HepG2 (cell line): ENCODE measurements around the gene RIOK3. TPM values are rescaled to one million over a fixed set of nuclear protein-coding genes. Genes with fewer than 3 reads are reported as not detected.

Experiments
- ATRX ChIP-seq: sonication (generic); formaldehyde crosslinking; IDR thresholded peaks from 2 replicates; pipeline ENCODE4 v1.4.0; 2020; ENCODE audit warnings: missing genetic modification reagents, borderline replicate concordance
- KAT2B ChIP-seq: fragments of 150-350 bp; IDR thresholded peaks from 2 replicates; pipeline ENCODE4 v1.6.1; 2014; ENCODE audit warnings: low read depth, low read length, borderline replicate concordance
- KDM5A ChIP-seq: fragments of 200-600 bp; sonication (generic); IDR thresholded peaks from 2 replicates; pipeline ENCODE4 v1.7.0; 2018; ENCODE audit warnings: antibody characterized with exemption, mild to moderate bottlenecking, low read length, borderline replicate concordance
- MTF1 ChIP-seq: sonication (generic); formaldehyde crosslinking; IDR thresholded peaks from 2 replicates; pipeline ENCODE4 v1.5.0; 2020; ENCODE audit warnings: missing genetic modification reagents
- MXD1 ChIP-seq: sonication (generic); formaldehyde crosslinking; IDR thresholded peaks from 2 replicates; pipeline ENCODE4 v1.4.0; 2020; ENCODE audit warnings: mild to moderate bottlenecking, missing genetic modification reagents
- NR2C2 ChIP-seq: sonication (generic); formaldehyde crosslinking; IDR thresholded peaks from 2 replicates; pipeline ENCODE4 v1.4.0; 2020; ENCODE audit warnings: missing genetic modification reagents, mild to moderate bottlenecking, moderate library complexity, borderline replicate concordance
- PITX1 ChIP-seq: sonication (generic); formaldehyde crosslinking; IDR thresholded peaks from 2 replicates; pipeline ENCODE4 v1.5.1; 2020; ENCODE audit warnings: mild to moderate bottlenecking, missing genetic modification reagents
- PRDM10 ChIP-seq: sonication (generic); formaldehyde crosslinking; IDR thresholded peaks from 2 replicates; pipeline ENCODE4 v1.4.0; 2020; ENCODE audit warnings: low read depth, missing genetic modification reagents
- RBAK ChIP-seq: sonication (generic); formaldehyde crosslinking; IDR thresholded peaks from 2 replicates; pipeline ENCODE4 v1.5.1; 2020; ENCODE audit warnings: mild to moderate bottlenecking, missing genetic modification reagents
- RELA ChIP-seq: sonication (generic); formaldehyde crosslinking; IDR thresholded peaks from 2 replicates; pipeline ENCODE4 v1.4.0; 2020; ENCODE audit warnings: missing genetic modification reagents
- RFX5 ChIP-seq: IDR thresholded peaks from 2 replicates; pipeline ENCODE4 v1.6.1; 2011; ENCODE audit warnings: low read depth, low read length, improper control_type of control experiment
- RFXAP ChIP-seq: sonication (generic); formaldehyde crosslinking; IDR thresholded peaks from 2 replicates; pipeline ENCODE4 v1.4.0; 2020; ENCODE audit warnings: missing genetic modification reagents, borderline replicate concordance
- SAP130 ChIP-seq: IDR thresholded peaks from 2 replicates; pipeline ENCODE4 v1.6.1; 2016; ENCODE audit warnings: low read depth
- SKI ChIP-seq: fragments of 450-650 bp; IDR thresholded peaks from one replicate; pipeline ENCODE4 v1.6.1; 2018; ENCODE audit warnings: mild to moderate bottlenecking; ENCODE audit not compliant: partially characterized antibody
- SRF ChIP-seq: IDR thresholded peaks from 2 replicates; pipeline ENCODE4 v1.6.1; 2011; ENCODE audit warnings: mild to moderate bottlenecking, low read depth, low read length, moderate library complexity
- TBL1XR1 ChIP-seq: fragments of 150-350 bp; IDR thresholded peaks from 2 replicates; pipeline ENCODE4 v1.6.1; 2014; ENCODE audit warnings: borderline replicate concordance, low read length; ENCODE audit not compliant: partially characterized antibody
- ZBTB26 ChIP-seq: IDR thresholded peaks from 2 replicates; pipeline ENCODE4 v1.6.1; 2016; ENCODE audit warnings: missing compliant biosample characterization, missing genetic modification reagents, borderline replicate concordance
- ZGPAT ChIP-seq: IDR thresholded peaks from 2 replicates; pipeline ENCODE4 v1.6.1; 2016; ENCODE audit warnings: mild to moderate bottlenecking
- ZNF180 ChIP-seq: sonication (generic); formaldehyde crosslinking; IDR thresholded peaks from 2 replicates; pipeline ENCODE4 v1.4.0; 2020; ENCODE audit warnings: low read depth, missing genetic modification reagents, borderline replicate concordance
- ZNF256 ChIP-seq: sonication (generic); formaldehyde crosslinking; conservative IDR thresholded peaks from 2 replicates; pipeline ENCODE4 v1.4.0; 2020; ENCODE audit warnings: missing genetic modification reagents
- ZNF281 ChIP-seq: sonication (generic); formaldehyde crosslinking; IDR thresholded peaks from 2 replicates; pipeline ENCODE4 v1.4.0; 2020; ENCODE audit warnings: missing genetic modification reagents, borderline replicate concordance
- ZNF484 ChIP-seq: sonication (generic); formaldehyde crosslinking; IDR thresholded peaks from 2 replicates; pipeline ENCODE4 v1.5.1; 2020; ENCODE audit warnings: mild to moderate bottlenecking, low read depth, missing genetic modification reagents, borderline replicate concordance
- polyA plus RNA-seq, 8 experiments: library from polyadenylated mRNA; depleted of rRNA in 3 of 8; stranded (reverse) in 7 of 8; unstranded in 1 of 8; fragments of >200 nt; fragmentation: Illumina TruSeq in 4 of 8; extraction: Trizol in 4 of 8; gene quantifications; 2 replicates each; pipeline versions ENCODE4 v1.2.1 to v1.2.3, GENCODE V29; 2011 to 2016; ENCODE audit warnings: low read depth in 4 of 8, missing spikeins in 1 of 8, mixed read lengths in 1 of 8; ENCODE audit not compliant: insufficient read depth in 1 of 8
- total RNA-seq, 5 experiments: library from RNA; depleted of rRNA; stranded (reverse); fragments of >200 nt; fragmentation: Illumina TruSeq; extraction: Trizol; gene quantifications; 2 replicates each; pipeline ENCODE4 v1.2.3, GENCODE V29; 2016; ENCODE audit warnings: low read depth in 1 of 5

RIOK3 gene
- total and polyA plus RNA-seq, 2 of the 13 experiments (the other 11 are each of a cell fraction or from before 2014, with no cell fraction given), result 26.7 to 36.0 TPM

GRCh38 chr18:23421277-23421676 lies 31.8 kb upstream of the RIOK3 start (continued):
- no peak for TF ChIP-seq PRDM10 (CRISPR knock-in tag)
- no peak for TF ChIP-seq PITX1
- TF ChIP-seq ATRX (CRISPR knock-in tag), result no peak
- TF ChIP-seq SAP130 (CRISPR knock-in tag), result peak; percentile 14; the same call in 1 of the 2 replicates
- TF ChIP-seq MXD1, result no peak
- TF ChIP-seq MTF1, result no peak
- TF ChIP-seq RFX5, result no peak
- no peak for TF ChIP-seq ZNF484 (CRISPR knock-in tag)
- no peak for TF ChIP-seq ZBTB26 (CRISPR knock-in tag)
- TF ChIP-seq SKI, result peak; percentile 63
- no peak for TF ChIP-seq TBL1XR1
- no peak for TF ChIP-seq ZNF180 (CRISPR knock-in tag)
- no peak for TF ChIP-seq ZGPAT (CRISPR knock-in tag)
- 0 out of 2 replicates have a peak, but pooled peaks have one; percentile 57 for TF ChIP-seq RBAK (CRISPR knock-in tag)
- no peak for TF ChIP-seq KDM5A
- TF ChIP-seq NR2C2 (CRISPR knock-in tag), result no peak
- no peak for TF ChIP-seq RFXAP (CRISPR knock-in tag)
- TF ChIP-seq ZNF281 (CRISPR knock-in tag), result no peak
- TF ChIP-seq KAT2B, result no peak
- TF ChIP-seq SRF, result no peak
- no peak for TF ChIP-seq RELA (CRISPR knock-in tag)
- TF ChIP-seq ZNF256 (CRISPR knock-in tag), result no peak
